ENCODE data around the gene CENPT.

Gene CENPT

DNA sequence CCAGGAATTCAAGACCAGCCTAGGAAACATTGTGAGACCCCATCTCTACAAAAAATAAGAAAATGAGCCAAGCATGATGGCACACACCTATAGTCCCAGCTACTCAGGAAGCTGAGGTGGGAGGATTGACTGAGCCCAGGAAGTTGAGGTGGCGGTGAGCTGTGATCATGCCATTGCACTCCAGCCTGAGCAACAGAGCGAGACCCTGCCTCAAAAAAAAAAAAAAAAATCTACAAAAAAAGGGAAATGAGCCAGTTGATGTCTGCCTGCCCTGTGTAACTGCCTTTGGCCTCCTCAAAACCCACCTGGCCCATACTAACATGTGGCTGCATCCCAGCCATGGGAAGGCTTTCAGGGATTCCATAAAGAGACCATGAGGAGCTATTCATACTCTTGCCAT lies 45.6 kb downstream of the CENPT start:
- DNase-seq (ENCODE audit: low spot score) (no peak), ATAC-seq (ENCODE audit: low read depth) (no peak)
- H3K9me3 ChIP-seq (ENCODE audit: severe bottlenecking): no peaks in the 10 kb centered on the region
- H3K4me1 ChIP-seq (ENCODE audit: insufficient read depth, poor library complexity, severe bottlenecking): no peaks in the 10 kb centered on the region
- H3K27me3 ChIP-seq (ENCODE audit: insufficient read depth, poor library complexity, severe bottlenecking): no peaks in the 10 kb centered on the region
- TF ChIP-seq, protein P1, sequence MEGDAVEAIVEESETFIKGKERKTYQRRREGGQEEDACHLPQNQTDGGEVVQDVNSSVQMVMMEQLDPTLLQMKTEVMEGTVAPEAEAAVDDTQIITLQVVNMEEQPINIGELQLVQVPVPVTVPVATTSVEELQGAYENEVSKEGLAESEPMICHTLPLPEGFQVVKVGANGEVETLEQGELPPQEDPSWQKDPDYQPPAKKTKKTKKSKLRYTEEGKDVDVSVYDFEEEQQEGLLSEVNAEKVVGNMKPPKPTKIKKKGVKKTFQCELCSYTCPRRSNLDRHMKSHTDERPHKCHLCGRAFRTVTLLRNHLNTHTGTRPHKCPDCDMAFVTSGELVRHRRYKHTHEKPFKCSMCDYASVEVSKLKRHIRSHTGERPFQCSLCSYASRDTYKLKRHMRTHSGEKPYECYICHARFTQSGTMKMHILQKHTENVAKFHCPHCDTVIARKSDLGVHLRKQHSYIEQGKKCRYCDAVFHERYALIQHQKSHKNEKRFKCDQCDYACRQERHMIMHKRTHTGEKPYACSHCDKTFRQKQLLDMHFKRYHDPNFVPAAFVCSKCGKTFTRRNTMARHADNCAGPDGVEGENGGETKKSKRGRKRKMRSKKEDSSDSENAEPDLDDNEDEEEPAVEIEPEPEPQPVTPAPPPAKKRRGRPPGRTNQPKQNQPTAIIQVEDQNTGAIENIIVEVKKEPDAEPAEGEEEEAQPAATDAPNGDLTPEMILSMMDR (IDR thresholded peaks at IDR 0.05; ENCODE audit: poor library complexity, severe bottlenecking): no peak
- H3K27ac ChIP-seq (ENCODE audit: poor library complexity, severe bottlenecking): no peak overlapping the region
- peaks cover 32% of the 10 kb centered on the region for H3K36me3 ChIP-seq (ENCODE audit: low read depth)
- H3K4me3 ChIP-seq (ENCODE audit: severe bottlenecking): no peak overlapping the region

DNA sequence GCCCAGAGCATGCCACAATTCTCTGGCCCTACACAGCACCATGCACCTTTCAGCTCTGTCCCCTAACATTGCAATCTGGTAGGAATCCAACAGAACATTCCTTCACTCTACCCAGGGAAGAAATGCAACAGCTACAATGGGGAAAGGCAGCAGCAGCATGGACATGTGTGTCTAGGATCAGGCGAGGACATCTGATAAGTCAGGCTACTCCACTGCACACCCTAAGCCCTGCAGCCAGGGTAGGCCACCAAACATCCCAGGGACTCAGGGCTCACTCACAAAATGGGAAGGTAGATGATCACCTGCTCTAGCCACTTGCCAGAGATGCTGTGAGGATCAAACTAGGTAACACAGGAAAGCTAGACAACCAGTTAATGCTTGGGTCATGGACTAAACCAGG lies 46.3 kb downstream of the CENPT start:
- Histone ChIP-seq H3K9me3 (ENCODE audit: severe bottlenecking) (no peaks in the 10 kb centered on the region), H3K27ac (ENCODE audit: poor library complexity, severe bottlenecking) (no peak overlapping the region), H3K4me1 (ENCODE audit: insufficient read depth, poor library complexity, severe bottlenecking) (no peaks in the 10 kb centered on the region), H3K36me3 (ENCODE audit: low read depth) (peaks cover 32% of the 10 kb centered on the region), H3K4me3 (ENCODE audit: severe bottlenecking) (no peak overlapping the region), H3K27me3 (ENCODE audit: insufficient read depth, poor library complexity, severe bottlenecking) (no peaks in the 10 kb centered on the region)
- TF ChIP-seq, protein P1 (IDR thresholded peaks at IDR 0.05; ENCODE audit: poor library complexity, severe bottlenecking): no peak
- no peak for DNase-seq (ENCODE audit: low spot score)
- no peak for ATAC-seq (ENCODE audit: low read depth)

DNA sequence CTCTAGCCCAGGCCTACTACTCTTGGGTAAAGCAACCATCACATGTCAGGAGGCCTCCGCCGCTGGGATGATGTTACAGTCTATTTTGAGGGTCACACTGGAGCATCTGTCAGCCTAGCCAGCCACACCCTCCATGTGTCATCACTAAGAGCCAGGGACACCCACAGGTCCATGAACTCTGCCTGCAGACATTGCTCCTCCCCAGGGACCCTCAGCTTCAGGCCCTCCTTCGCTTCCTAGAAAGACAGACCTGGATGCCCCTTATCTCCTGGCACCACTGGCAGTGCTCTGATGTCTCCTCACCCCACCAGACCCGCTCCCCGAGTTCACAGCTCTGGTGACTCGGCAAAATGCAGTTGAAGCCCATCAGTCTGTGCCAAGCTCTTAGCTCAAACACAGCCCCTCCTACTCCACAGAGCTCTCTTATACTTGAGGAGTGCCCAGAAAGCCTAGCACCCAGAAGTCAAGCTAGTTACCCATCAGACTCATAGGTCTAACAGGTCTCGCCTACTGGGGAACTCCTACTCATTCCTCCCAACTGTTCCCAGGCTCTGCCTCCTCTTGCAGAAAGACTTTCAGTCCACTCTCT lies 47.1 kb downstream of the CENPT start:
- H3K4me1 ChIP-seq (ENCODE audit: insufficient read depth, poor library complexity, severe bottlenecking): no peaks in the 10 kb centered on the region
- H3K27ac ChIP-seq (ENCODE audit: poor library complexity, severe bottlenecking): no peak overlapping the region
- no peaks in the 10 kb centered on the region for H3K27me3 ChIP-seq (ENCODE audit: insufficient read depth, poor library complexity, severe bottlenecking)
- ATAC-seq (ENCODE audit: low read depth): no peak
- no peaks in the 10 kb centered on the region for H3K9me3 ChIP-seq (ENCODE audit: severe bottlenecking)
- peaks cover 32% of the 10 kb centered on the region for H3K36me3 ChIP-seq (ENCODE audit: low read depth)
- no peak for DNase-seq (ENCODE audit: low spot score)
- H3K4me3 ChIP-seq (ENCODE audit: severe bottlenecking): no peak overlapping the region
- TF ChIP-seq, protein P1 (IDR thresholded peaks at IDR 0.05; ENCODE audit: poor library complexity, severe bottlenecking): no peak

DNA sequence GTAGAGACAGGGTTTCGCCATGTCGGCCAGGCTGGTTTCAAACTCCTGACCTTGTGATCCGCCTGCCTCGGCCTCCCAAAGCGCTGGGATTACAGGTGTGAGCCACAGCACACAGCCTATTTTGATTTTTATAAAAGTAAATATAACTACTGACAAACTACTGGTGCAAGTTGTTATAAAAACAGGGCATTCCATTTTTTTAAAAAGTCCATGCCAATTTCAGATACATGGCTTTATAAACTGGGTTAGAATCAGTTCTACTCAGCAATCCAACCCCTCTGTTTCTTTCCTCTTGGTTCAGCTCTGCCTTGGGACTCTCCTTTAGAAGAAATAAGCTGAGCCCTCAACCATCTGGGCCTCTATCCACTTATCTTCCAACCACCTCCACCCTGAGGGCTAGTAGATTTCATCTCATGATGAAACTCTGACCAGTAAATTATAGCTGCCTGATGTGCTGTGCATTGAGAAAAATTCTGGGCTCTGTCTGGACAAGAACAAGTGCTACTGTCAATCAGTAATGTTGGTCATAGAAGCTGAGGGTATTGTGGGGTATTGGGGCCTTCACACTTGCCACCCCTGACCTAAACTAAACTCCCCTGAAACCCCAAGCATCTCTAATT lies 51.3 kb downstream of the CENPT start:
- Histone ChIP-seq H3K9me3 (ENCODE audit: severe bottlenecking) (no peaks in the 10 kb centered on the region), H3K4me3 (ENCODE audit: severe bottlenecking) (no peak overlapping the region), H3K36me3 (ENCODE audit: low read depth) (peaks cover 7% of the 10 kb centered on the region), H3K4me1 (ENCODE audit: insufficient read depth, poor library complexity, severe bottlenecking) (no peaks in the 10 kb centered on the region), H3K27ac (ENCODE audit: poor library complexity, severe bottlenecking) (no peak overlapping the region), H3K27me3 (ENCODE audit: insufficient read depth, poor library complexity, severe bottlenecking) (no peaks in the 10 kb centered on the region)
- DNase-seq (ENCODE audit: low spot score) (no peak), ATAC-seq (ENCODE audit: low read depth) (no peak)
- TF ChIP-seq, protein P1 (IDR thresholded peaks at IDR 0.05; ENCODE audit: poor library complexity, severe bottlenecking): no peak

DNA sequence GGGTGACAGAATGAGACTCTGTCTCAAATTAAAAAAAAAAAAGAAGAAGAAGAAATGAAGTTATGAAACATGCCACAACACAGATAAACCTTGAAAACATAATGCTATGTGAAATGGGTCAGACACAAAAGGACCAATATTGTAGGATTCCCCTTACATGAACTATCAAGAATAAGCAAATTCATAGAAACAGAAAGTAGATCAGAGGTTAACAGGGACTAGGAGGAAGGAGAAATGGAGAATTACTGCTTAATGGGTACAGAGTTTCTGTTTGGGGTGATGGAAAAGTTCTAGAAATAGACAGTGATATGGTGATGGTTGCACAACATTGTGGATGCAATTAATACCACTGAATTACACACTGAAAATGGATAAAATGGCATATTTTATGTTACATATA lies 57.4 kb downstream of the CENPT start:
- no peak overlapping the region for H3K27ac ChIP-seq (ENCODE audit: poor library complexity, severe bottlenecking)
- no peaks in the 10 kb centered on the region for H3K36me3 ChIP-seq (ENCODE audit: low read depth)
- no peaks in the 10 kb centered on the region for H3K27me3 ChIP-seq (ENCODE audit: insufficient read depth, poor library complexity, severe bottlenecking)
- no peak overlapping the region for H3K4me3 ChIP-seq (ENCODE audit: severe bottlenecking)
- no peaks in the 10 kb centered on the region for H3K9me3 ChIP-seq (ENCODE audit: severe bottlenecking)
- no peak for ATAC-seq (ENCODE audit: low read depth)
- TF ChIP-seq, protein P1 (IDR thresholded peaks at IDR 0.05; ENCODE audit: poor library complexity, severe bottlenecking): no peak
- H3K4me1 ChIP-seq (ENCODE audit: insufficient read depth, poor library complexity, severe bottlenecking): no peaks in the 10 kb centered on the region
- no peak for DNase-seq (ENCODE audit: low spot score)

Measured in RWPE2 (cell line).